Stimulated activated CD8-positive, alpha-beta memory T cell treated with anti-CD3 and anti-CD28 coated beads, Interleukin-2, amount 100 ng/mL, for 1 hour (primary cell): ENCODE results near the gene MRPL58.
"Not testable (repeated sequence)": the region's sequence is repeated elsewhere in the genome, so short reads cannot be mapped to it uniquely, and the experiment has no call there.

Experiments used
- DNase-seq, 2 donors: peaks; one replicate each; pipeline ENCODE4 v3.0.0-alpha.2; 2020; ENCODE audit warnings: low read depth in 2 of 2

Gene MRPL58

GRCh38 chr17:74987418-74987908, 25.0 kb upstream of the MRPL58 start, which contains the start of gene CDR2L:
TSS of gene CDR2L (plus strand) at chr17:74987632. CDS start at chr17:74988044, 412 bp downstream.
- peak; percentile 82 to 84 for DNase-seq

- no peak for DNase-seq
Observed at GRCh38 chr17:74987909-74988711, 24.4 kb upstream of the MRPL58 start.

- DNase-seq, result no peak
Observed at GRCh38 chr17:74990581-74991105, 21.8 kb upstream of the MRPL58 start.

- DNase-seq, result no peak
Observed at GRCh38 chr17:74992223-74992622, 20.2 kb upstream of the MRPL58 start.

- no peak for DNase-seq
Observed at GRCh38 chr17:74994440-74994839, 18.0 kb upstream of the MRPL58 start.

GRCh38 chr17:74995847-74996246, 16.6 kb upstream of the MRPL58 start:
- no peak for DNase-seq

GRCh38 chr17:74998783-74999182, 13.7 kb upstream of the MRPL58 start:
- no peak for DNase-seq

- DNase-seq, result no peak
Observed at GRCh38 chr17:74999523-74999922, 12.9 kb upstream of the MRPL58 start.

GRCh38 chr17:75001915-75002843, 10.3 kb upstream of the MRPL58 start:
- no peak for DNase-seq

GRCh38 chr17:75003070-75003956, 9.2 kb upstream of the MRPL58 start:
- DNase-seq, result no peak

- DNase-seq, result no peak
Observed at GRCh38 chr17:75003957-75004355, 8.5 kb upstream of the MRPL58 start.

- no peak for DNase-seq
Observed at GRCh38 chr17:75004371-75004770, 8.1 kb upstream of the MRPL58 start.

- no peak for DNase-seq
Observed at GRCh38 chr17:75005291-75005690, 7.2 kb upstream of the MRPL58 start.

GRCh38 chr17:75006084-75006483, 6.4 kb upstream of the MRPL58 start:
- not testable (repeated sequence) for DNase-seq

- no peak for DNase-seq
Observed at GRCh38 chr17:75006653-75007052, 5.8 kb upstream of the MRPL58 start.

GRCh38 chr17:75008373-75008772, 4.1 kb upstream of the MRPL58 start:
- no peak for DNase-seq

GRCh38 chr17:75009139-75009724, 3.2 kb upstream of the MRPL58 start:
- DNase-seq, result no peak

- no peak for DNase-seq
Observed at GRCh38 chr17:75010683-75011400, 1.6 kb upstream of the MRPL58 start.

- DNase-seq, result no peak
Observed at GRCh38 chr17:75011401-75012095, 922 bp upstream of the MRPL58 start.

- no peak for DNase-seq
Observed at GRCh38 chr17:75012096-75012345, 449 bp upstream of the MRPL58 start.
